Endothelial cell of hepatic sinusoid (primary cell): ENCODE data around the gene GLO1.
"Not testable (repeated sequence)": the region's sequence is repeated elsewhere in the genome, so short reads cannot be mapped to it uniquely, and the experiment has no call there.

Experiments used
- in situ Hi-C: cut with HindIII; loops from 2 replicates; pipeline ENCODE4 v1.10.0; 2017; ENCODE audit warnings: low sequenced_read_pairs

Gene GLO1

DNA sequence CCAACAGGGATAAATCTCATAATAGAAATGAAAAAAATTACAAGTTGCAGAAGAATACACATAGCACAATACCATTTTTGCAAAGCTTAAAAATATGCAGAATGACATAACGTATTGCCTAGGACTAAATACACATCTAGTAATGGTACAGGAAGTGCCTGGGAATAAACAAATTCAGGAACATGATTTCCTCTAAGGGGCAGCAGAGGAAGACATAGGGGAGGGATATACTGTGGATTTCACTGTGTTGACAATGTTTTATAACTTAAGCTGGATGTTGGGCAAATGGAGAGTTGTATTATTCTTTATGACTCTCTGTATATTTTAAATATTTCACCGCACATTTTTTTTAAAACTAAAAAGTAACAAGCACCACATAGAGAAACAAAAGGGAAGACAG, 5.6 kb upstream of the GLO1 start:
- in situ Hi-C loops = no loop called here

DNA sequence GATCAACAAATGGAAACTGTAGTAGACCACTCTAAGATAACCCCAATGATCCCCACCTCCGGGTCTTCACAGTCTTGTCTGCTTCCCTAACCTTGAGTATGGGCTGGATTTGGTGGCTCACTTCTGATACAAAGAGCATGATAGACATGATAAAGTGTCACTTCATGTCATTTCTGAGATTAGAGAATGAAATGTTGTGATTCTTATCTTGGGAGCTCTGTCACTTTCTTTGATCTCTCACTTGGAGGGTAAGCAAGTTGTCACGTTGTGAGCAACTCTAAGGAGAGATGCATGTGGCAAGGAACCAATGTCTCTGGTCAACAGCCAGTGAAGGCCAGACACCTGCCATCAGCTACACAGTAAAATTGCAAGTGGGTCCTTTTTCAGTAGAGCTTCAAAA, 3.0 kb upstream of the GLO1 start:
- in situ Hi-C loops = no loop called here

DNA sequence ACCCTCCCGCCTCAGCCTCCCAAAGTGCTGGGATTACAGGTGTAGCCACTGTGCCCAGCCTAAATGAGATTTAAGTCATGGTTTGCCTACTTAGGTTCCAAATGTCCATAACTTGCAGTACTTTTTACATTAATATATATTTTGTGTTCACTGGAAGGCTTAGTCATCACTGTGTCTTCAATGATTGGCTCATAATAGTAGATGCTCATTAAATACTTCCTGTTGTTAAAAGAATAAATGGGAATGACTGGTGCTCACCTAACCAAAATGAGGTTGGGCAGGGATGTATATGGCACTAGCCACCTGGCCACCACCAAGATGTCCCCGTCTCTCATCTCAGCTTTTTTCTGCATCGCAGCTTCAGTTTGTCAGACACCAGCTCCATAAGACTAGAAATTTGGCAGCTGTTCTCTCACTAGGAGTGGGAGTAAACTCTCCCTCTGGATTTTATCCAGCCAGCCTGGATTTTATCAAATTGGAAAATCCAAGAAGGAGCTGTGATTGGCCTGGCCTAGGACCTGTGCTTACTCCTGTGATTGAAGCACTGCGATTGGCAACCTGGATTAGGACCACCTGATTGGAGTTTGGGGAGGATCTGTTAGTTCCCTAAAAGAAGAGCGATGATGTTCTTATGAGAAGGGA, 1.1 kb upstream of the GLO1 start:
- in situ Hi-C loops = no loop called here

DNA sequence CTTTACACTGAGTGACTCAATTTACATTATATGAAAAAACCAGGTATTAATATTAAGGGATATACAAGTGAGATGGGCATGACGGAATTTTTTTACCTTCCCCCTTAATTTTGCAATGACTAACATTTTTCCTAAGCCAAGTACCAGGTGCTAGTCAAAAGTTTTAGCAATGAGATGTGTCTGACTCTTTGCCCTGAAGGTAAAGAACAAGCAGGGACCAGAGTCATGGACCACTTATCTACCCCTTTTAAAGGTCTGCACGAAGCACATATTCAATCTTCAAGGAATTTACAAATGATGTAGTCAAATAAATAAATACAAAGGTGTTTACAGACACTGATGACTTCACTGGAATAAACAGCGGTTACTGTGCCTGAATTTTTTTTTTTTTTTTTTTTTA, 1.4 kb downstream of the GLO1 start:
- in situ Hi-C loops = no loop called here

DNA sequence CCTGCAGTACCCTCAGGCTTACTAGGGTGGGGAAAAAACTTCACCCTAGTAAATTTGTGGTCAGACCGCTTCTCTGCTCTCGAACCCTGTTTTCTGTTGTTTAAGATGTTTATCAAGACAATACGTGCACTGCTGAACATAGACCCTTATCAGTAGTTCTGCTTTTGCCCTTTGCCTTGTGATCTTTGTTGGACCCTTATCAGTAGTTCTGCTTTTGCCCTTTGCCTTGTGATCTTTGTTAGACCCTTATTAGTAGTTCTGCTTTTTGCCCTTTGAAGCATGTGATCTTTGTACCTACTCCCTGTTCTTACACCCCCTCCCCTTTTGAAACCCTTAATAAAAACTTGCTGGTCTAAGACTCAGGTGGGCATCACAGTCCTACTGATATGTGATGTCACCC, 3.2 kb downstream of the GLO1 start:
- in situ Hi-C loops = not testable (repeated sequence)

DNA sequence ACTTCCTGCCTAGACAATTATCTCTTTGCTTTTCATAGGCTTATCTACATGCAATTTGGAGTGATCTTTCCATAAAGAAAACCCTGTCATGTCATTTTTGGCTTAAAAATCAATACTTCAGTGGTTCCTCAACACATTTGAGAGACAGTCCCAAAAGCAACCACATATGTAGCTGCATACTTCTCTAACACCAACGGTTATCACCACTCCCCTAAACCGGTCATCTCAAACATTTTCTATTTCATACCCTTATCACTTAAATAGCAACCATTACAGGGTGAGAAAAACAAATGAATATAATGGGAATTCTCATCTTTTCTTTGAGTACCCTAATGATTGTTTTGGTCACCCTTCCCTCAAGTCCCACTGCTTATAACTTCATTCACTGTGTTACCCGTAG, 5.1 kb downstream of the GLO1 start:
- in situ Hi-C loops = no loop called here

DNA sequence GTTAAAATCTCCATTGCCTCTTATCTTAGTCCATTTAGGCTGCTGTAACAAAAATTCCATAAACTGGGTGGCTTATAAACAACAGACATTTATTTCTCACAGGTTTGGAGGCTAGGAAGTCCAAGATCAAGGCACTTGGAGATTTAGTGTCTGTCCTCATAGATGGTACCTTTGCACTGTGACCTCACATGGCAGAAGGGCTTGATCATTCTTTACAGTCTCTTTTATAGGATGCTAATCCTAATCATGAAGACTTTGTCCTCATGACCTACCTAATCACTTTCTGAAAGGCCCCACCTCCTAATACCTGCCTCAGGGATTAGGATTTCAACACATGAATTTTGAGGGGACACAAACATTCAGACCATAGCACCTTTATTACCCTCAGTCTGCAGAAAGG, 6.6 kb downstream of the GLO1 start:
- in situ Hi-C loops = no loop called here

DNA sequence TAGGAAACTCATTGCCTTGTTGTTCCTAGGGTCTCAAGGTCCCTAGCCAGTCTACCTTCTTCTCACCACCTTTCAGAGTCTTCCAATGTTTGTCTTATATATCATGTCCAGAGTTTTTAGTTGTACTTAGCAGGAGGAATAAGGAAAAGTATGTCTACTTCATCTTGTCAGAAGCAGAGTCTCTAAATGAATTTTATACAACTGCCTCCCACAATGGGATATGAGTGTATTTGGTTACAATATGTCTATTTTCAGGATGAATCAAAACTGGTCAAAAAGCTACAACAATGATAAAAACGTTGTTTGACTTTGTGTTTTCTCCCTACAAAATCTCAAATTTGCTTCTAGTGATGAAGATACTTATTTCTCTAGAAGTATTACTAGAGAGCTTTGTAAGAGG, 7.0 kb downstream of the GLO1 start:
- in situ Hi-C loops = no loop called here

DNA sequence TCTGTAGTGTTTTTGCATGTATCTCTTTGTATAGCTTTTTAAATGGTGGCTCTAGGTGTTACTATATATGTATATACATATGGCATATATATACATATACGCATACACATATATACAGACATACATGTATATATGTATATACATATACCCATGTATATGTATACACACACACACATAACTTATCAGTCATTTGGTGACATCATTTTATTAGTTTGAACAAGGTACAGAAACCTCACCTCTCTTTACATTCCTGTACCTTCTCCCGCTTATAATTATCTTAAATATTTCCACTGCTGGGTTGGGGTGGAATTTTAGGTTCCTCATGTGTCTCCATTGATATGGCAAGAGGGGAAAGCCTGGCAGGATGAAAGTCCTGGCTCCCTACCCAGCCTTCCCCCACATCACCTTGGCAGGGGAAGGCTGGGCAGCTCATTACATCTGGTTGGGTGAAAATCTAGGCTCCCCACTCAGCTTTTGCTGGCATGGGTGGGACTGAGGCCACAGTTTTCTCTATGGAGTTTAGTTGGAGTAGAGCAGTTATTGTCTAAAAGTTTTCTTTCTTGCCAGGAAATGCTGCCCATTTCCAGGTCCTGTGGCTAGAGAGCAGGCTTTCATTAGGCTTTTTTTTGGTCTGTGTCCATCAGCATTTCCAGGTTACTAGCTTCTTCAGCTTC, 7.6 kb downstream of the GLO1 start:
- in situ Hi-C loops = no loop called here

DNA sequence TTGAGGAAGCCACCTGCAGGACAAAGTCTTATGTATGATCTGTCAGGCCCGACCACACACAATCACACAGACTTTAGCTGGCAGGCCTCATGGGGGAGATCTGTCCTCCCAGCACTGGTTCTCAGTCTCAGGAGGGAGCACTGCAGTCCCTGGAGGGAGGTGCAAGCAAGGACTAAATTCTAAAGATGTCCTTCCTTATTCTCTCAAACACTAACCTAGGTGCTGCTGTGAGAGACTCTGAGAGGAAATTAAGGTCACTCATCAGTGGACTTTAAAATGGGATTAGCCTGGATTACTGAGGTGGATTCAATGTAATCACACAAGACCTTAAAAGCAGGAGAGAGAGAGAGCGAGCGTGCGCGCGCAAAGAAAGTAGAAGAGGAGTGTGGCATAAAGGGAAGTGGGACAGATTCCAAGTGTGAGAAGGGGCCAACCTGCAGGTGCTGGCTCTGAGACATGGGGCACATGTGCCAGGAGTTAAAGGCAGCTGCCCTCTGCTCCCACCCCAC, 14.3 kb downstream of the GLO1 start:
- in situ Hi-C loops = no loop called here

DNA sequence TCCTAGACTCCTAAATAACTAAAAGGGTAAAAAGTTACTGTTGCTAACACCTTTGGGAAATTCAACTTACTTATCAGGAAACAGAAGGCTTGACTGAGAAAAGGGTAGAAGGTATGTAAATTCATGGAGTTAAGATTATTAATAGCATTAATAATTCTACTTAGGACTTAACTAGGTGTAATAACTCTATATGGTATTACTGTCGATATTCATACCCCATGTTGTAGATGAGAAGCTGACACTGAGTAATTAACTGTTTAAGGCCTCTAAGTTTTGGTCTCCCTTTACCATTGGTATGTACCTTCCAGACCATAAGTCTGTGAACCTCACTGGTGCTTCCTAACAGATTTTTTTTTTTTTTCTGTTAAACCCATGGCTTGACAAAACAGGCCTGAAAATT, 15.4 kb downstream of the GLO1 start:
- in situ Hi-C loops = no loop called here

DNA sequence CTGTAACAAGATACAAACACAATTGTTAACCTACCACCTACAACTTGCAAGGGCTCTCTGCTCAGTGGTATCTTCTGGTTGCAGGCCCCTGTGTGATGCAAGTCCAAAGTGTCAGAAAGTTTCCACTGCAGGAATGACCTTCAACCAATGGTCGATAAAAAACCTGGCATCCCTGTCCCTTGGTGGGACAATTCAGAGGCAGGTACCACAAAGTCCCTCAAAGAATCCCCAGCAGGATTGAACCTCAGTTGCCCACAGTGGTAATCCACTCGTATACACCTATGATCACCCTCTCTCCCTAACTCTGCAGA, 15.9 kb downstream of the GLO1 start:
- in situ Hi-C loops = no loop called here

DNA sequence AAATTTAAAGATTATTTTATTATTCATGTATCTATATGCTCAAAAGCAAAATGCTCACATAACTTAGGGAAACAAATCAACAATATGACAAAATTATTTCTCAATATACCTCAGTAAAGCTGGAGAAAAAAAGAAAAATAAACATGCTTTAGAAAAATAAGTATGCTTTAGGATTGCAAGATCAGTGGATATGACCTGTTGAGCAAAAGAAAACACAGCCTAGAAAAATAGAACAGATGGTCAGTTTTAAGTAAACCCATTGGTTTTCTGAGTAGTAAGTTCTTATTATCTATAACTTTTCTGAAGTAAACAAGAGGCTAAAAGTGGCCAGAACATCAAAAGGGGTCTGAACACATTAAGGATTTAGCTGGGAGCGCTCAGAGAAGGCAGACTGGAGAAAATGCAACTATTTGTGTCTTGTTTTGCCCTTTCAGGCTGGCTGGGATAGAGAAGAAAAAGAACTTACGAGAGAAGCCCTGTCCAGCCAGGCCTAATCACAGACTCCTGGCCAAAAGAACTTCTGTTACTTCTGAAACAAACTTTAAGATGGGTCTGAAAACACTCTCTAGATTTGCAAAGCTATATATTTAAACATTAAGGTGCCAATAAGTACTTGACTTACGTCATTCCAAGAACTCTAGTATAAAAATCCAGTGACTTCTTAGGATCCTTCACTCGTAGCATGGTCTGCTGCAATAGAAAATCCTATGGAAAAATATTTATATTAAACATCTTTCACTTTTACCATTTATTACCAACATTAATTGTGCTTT, 16.5 kb downstream of the GLO1 start:
- in situ Hi-C loops = no loop called here

DNA sequence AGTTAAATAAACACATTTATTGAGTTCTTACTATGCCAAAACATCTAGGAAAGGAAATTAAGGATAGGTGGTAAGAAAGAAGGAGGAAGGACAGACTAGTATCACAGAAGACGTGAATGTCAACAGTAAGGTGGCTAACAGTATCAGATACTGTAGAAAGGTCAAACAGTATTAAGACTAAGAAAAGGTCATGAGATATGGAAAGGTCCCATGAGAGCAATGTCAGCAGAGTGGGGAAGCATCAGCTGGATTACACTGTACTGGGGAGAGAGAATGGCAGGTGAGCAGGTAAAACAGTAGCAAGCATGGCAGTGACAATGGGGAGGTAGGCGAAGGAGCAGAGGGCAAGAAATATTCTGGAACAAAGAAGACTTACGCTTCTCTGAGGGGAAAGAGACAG, 18.0 kb downstream of the GLO1 start:
- in situ Hi-C loops = no loop called here

DNA sequence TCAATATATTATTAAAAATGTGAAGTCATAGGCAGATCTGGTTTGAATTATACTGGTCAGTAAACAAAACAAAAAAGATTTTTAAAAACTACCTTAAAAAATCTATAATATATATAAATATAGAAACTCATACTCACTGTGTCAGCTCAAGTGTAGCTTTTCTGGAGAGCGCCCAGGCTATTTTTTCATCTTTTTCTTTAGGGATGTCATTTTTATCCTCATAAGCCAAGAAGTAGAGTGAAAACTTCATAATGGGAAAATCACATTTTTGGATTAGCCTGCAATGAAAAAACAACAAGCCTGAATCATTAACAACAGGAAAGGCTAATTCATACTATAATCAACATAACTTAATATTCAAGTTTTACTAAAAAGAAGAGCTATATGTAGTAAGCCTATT, 18.7 kb downstream of the GLO1 start:
- in situ Hi-C loops = no loop called here

DNA sequence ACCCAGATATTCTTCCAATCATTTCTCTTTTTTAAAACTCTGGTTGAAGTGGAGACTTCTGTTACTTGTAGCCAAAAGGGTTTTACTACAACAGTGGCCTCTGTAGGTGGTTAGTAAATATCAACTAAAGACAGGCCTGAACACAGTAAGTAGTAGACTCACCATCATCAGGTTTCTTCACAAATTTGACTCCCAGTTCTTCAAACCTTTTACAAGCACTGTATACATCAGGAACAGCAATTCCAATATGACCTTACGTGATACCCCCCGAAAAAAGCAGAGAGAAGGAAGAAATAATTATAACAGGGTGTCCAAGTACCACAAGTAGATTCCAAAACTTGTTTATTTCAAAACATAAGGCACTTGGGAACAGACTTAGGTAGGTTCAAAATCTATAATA, 21.1 kb downstream of the GLO1 start:
- in situ Hi-C loops = no loop called here

DNA sequence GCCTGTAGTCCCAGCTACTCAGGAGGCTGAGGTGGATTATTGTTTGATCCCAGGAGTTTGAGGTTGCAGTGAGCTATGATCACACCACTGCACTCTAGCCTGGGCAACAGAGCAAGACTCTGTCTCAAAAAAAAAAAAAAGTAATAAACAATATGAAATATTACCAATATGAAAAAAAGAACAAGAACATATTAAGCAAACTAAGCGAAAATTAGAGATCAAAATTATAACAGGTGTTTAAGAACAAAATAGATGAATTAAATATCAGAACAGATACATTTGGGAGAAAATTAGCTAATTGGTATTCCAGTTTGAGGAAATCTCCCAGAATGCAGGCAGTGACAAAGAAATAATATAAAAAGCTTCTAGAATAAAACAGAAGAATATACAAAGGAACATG, 23.3 kb downstream of the GLO1 start:
- in situ Hi-C loops = no loop called here

DNA sequence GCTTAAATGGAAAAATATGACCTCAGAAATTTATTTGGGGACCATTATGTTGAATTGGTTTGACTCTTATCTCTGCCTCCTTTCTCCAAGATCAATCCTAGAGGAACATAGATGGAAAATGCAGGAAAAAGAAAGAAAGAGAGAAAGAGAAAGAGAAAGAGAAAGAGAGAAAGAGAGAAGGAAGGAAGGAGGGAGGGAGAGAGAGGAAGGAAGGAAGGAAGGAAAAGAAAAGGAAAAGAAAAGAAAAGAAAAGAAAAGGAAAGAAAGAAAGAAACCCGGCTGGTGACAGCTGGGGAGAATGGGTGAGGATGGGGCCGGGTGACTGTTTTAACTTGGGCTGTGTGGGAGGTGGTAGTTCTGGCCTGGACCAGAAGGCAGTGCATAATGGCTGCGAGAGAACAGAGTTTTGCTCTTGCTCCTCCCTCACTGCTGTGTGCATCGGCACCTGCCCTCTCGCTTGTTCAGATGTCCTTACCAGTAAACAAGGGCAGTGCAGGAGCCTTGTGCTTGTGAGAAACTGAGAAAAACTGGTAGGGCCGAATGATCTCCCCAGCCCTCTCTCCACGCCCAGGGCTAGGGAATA, 24.7 kb downstream of the GLO1 start:
- in situ Hi-C loops = no loop called here

DNA sequence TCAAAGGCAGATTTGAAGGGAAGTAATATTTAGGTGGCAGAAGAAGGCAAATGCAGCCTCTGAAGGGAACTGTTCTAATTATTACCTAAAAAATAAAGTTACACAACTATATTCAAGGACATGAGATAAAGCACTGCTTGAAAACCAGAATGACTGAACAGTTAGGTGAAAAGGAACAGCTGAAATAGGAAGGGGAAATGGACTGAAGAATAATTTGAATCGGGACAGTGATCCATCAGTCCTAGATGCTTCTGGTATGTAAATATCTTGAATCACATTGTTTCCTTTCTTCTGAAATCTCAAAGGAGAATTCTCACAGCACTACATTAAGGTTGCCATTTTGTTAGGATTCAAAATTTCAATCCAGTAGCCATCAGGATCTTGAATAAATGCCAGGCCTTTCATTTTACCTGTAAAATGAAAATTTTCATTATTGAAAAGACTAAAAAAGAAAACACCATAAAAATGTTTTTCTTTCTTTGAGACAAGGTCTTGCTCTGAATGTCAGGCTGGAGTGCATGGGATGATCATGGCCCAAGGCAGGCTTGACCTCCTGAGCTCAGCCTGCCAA, 25.9 kb downstream of the GLO1 start:
- in situ Hi-C loops = no loop called here

DNA sequence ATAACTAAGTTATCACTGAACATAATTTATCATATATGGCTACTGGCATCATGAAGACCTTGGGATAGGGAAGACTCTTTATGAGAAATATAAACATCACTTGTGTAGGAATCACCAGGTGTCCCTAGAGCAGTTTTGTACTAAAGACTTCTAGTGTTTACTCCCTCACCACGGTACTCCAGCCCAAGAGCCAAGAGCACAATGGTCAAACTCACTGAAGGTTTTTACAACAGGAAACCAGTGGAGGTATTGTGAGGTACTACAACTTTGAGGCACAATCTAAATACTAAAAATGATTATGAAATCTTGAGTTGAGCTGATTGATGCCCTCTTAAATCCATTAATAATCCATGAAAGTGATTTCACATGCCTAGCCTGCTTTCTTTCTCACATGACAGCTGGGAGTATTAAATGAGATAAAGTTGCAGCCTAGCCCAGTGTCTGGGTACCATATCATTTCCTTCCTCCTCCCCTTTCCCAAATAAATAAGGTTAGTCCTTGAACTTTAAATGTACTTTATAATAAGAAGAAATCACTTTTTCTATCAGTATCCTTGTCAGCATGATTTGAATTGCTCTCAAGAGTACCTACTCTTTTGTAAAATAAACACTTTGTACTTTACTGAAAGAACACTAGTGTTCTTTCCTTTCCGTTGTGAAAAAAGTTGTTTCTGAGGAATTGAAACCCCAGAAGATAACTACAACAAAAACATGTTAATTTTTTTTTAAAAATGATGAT, 26.5 kb downstream of the GLO1 start:
- in situ Hi-C loops = no loop called here
